ENCODE data around the gene OPHN1. TPM values are rescaled to one million over a fixed set of nuclear protein-coding genes. Genes with fewer than 3 reads are reported as not detected.
A peak's percentile ranks its signal among the peaks of the same experiment; 100 is the strongest.

OPHN1 gene
- total RNA-seq, 2 donors from 2014 or later: 0.06 TPM; not detected in 1

DNA sequence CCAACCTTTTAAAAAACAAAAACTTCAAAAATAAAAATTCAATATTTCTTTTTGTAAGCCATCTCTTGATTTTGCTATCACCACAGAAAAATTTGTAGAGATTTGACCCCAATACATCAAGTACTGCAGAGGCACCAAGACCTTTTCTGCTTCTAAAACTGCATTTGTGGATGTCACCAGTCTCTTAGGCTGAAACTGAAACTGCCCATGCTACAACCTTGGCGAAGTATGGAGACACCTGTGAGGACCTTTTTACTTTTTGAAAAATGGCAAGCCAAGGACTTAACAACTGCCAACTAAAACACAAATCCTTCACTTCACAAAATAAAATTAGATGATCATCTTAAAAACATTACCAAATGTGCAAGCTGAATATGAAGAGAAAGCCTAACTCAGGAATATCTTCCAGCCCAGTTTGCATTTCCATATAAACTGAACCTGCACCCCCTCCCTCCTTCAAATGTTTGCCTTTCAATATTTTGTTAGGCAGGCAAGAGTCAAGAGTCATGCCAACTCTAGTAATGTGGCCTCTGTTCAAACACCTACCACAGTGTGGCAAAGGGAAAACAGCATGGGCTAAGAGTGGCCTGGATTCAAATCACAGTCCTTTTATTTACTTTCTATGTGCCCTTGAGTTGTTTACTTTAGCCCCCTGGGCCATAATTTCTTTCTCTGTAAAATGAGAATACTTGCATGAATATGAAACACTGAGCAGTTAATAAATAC lies 389.4 kb downstream of the OPHN1 start:
- peaks cover 0 to 3% of the 10 kb centered on the region in 2 donors for H3K9me3 Mint-ChIP-seq
- H3K36me3 Mint-ChIP-seq: no peaks in the 10 kb centered on the region
- no peak overlapping the region for H3K27ac Mint-ChIP-seq
- ATAC-seq (no peak), DNase-seq (ENCODE audit: low spot score in 2 of 2) (no peak)

DNA sequence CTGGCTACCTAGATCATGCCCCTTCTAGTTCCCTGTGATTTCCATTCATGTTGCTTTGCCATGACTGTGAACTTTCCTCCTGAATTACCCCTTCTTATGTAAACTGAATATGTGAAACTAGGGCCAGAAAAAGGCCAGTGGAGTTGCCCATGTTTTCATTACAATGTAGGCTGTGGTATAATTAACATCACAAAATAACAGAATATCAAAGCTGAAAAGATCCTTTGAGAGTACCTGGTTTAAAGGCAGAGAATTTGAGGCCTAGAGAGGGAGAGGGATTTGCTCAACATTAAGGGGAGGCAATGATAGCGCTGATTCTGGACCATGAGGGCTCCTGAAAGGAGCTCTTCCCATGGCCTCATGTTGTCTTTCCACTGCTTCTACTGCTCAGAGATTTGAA lies 392.2 kb downstream of the OPHN1 start:
- no peak for ATAC-seq
- Mint-ChIP-seq H3K9me3 (peaks cover 0 to 3% of the 10 kb centered on the region in 2 donors), H3K27ac (no peak overlapping the region), H3K36me3 (no peaks in the 10 kb centered on the region)
- no peak for DNase-seq (ENCODE audit: low spot score in 2 of 2)

DNA sequence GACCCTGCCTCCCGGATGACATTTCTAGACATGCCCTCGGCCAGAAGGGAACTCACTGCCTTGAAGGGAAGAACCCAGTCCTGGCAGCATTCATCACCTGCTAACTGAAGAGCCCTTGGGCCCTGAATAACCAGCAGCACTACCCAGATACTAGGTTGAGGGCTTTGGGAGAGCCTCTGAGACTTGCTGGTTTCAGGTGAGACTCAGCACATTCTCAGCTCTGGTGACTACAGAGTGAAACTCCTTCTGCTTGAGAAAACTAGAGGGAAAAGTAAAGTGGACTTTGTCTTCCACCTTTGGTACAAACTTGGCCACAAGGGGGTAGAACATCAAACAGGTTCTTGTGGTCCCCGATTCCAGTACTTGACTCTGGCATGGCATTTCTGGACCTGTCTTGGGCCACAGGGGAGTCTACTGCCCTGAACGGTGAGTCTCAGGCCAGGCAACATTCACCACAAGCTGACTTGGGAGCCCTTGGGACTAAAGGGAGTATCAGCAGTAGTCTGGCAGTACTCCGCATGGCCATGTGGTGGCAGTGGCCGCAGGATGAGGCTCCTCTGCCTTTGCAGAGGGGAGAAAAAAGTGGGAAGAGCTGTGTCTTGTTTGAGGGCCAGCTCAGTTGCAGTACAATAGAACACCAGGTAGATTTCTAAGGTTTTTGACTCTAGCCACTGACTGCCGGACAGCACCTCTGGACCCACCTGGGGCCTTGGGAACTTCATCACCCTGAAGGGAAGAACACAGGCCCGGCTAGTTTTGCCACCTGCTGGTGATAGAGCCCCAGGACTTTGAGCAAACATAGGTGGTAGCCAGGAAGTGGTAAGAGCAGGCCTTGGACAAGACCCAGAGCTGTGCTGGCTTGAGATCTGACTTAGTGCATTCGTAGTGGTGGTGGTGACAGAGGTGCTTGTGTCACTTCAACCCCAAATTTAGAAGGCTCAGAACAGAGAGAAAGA lies 414.8 kb downstream of the OPHN1 start:
- DNase-seq (ENCODE audit: low spot score in 2 of 2) (peak in 1 of 2 donors; percentile 1), ATAC-seq (no peak)
- no peaks in the 10 kb centered on the region for H3K36me3 Mint-ChIP-seq
- peaks cover 0 to 5% of the 10 kb centered on the region in 2 donors for H3K9me3 Mint-ChIP-seq
- no peak overlapping the region for H3K27ac Mint-ChIP-seq

- peaks cover 0 to 7% of the 10 kb centered on the region in 2 donors for H3K9me3 Mint-ChIP-seq
- peaks cover 0 to 4% of the 10 kb centered on the region in 2 donors for H3K36me3 Mint-ChIP-seq
- H3K27ac Mint-ChIP-seq: no peak overlapping the region
- ATAC-seq (no peak), DNase-seq (ENCODE audit: low spot score in 2 of 2) (no peak)
These were observed 434.8 kb downstream of the OPHN1 start for GRCh38 chrX:67998540-67998939.

Other genes with a start within 250 kb of the OPHN1 start
- gene YIPF6, start 65.6 kb upstream of the OPHN1 start, total RNA-seq: 10 to 100 TPM; 16.3 to 30.6 TPM
- gene STARD8, start 214.2 kb upstream of the OPHN1 start, total RNA-seq: under 1 TPM; 0.27 to 0.43 TPM